Endothelial cell (in vitro differentiated cells): Measurements from ENCODE around the gene B4GALT2. TPM values are rescaled to one million over a fixed set of nuclear protein-coding genes. Genes with fewer than 3 reads are reported as not detected.
A peak's percentile ranks its signal among the peaks of the same experiment; 100 is the strongest.

Source experiments
- DNase-seq: peaks from one replicate; pipeline ENCODE4 v3.0.0; 2021; ENCODE audit warnings: low spot score
- H3K27ac Mint-ChIP-seq: one replicate; pipeline ENCODE4 v1.8.0; 2021; ENCODE audit warnings: mixed read lengths, inconsistent platforms; ENCODE audit not compliant: unreplicated experiment
- H3K27me3 Mint-ChIP-seq: one replicate; pipeline ENCODE4 v1.8.0; 2021; ENCODE audit warnings: mild to moderate bottlenecking, moderate library complexity, mixed read lengths, inconsistent platforms; ENCODE audit not compliant: unreplicated experiment
- H3K36me3 Mint-ChIP-seq: one replicate; pipeline ENCODE4 v1.8.0; 2021; ENCODE audit warnings: mild to moderate bottlenecking, low read depth, mixed read lengths, inconsistent platforms; ENCODE audit not compliant: unreplicated experiment
- H3K4me1 Mint-ChIP-seq: one replicate; pipeline ENCODE4 v1.8.0; 2021; ENCODE audit warnings: mild to moderate bottlenecking, mixed read lengths, inconsistent platforms; ENCODE audit not compliant: unreplicated experiment
- H3K4me3 Mint-ChIP-seq: one replicate; pipeline ENCODE4 v1.8.0; 2021; ENCODE audit warnings: mild to moderate bottlenecking, mixed read lengths, inconsistent platforms; ENCODE audit not compliant: unreplicated experiment
- H3K9me3 Mint-ChIP-seq: one replicate; pipeline ENCODE4 v1.8.0; 2021; ENCODE audit warnings: mixed read lengths, inconsistent platforms; ENCODE audit not compliant: unreplicated experiment
- total RNA-seq: library from RNA; stranded (reverse); fragmentation: NEBNext Ultra II Directional; extraction: Animal tissue kit (Norgen Biotek cat#: 25700); gene quantifications from one replicate; pipeline ENCODE4 v1.2.1, GENCODE V29; 2021; ENCODE audit not compliant: unreplicated experiment
- TF ChIP-seq, protein P1 (sequence below): fragments of 200-600 bp; sonication (generic); IDR thresholded peaks from one replicate; pipeline ENCODE4 v1.5.0; 2021; ENCODE audit warnings: antibody characterized with exemption; ENCODE audit not compliant: unreplicated experiment

Gene B4GALT2
- total RNA-seq, 1 donor from 2014 or later = 35.4 TPM

- Mint-ChIP-seq H3K4me1 (peaks cover 33% of the 10 kb centered on the region), H3K27ac (no peak overlapping the region), H3K4me3 (peak overlapping the region; percentile 94), H3K27me3 (peaks cover 31% of the 10 kb centered on the region), H3K9me3 (no peaks in the 10 kb centered on the region), H3K36me3 (peaks cover 33% of the 10 kb centered on the region)
- TF ChIP-seq, protein P1, sequence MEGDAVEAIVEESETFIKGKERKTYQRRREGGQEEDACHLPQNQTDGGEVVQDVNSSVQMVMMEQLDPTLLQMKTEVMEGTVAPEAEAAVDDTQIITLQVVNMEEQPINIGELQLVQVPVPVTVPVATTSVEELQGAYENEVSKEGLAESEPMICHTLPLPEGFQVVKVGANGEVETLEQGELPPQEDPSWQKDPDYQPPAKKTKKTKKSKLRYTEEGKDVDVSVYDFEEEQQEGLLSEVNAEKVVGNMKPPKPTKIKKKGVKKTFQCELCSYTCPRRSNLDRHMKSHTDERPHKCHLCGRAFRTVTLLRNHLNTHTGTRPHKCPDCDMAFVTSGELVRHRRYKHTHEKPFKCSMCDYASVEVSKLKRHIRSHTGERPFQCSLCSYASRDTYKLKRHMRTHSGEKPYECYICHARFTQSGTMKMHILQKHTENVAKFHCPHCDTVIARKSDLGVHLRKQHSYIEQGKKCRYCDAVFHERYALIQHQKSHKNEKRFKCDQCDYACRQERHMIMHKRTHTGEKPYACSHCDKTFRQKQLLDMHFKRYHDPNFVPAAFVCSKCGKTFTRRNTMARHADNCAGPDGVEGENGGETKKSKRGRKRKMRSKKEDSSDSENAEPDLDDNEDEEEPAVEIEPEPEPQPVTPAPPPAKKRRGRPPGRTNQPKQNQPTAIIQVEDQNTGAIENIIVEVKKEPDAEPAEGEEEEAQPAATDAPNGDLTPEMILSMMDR = no peak
- peak; percentile 33 for DNase-seq
Measured at GRCh38 chr1:43979528-43980254, 681 bp downstream of the B4GALT2 start.

DNA sequence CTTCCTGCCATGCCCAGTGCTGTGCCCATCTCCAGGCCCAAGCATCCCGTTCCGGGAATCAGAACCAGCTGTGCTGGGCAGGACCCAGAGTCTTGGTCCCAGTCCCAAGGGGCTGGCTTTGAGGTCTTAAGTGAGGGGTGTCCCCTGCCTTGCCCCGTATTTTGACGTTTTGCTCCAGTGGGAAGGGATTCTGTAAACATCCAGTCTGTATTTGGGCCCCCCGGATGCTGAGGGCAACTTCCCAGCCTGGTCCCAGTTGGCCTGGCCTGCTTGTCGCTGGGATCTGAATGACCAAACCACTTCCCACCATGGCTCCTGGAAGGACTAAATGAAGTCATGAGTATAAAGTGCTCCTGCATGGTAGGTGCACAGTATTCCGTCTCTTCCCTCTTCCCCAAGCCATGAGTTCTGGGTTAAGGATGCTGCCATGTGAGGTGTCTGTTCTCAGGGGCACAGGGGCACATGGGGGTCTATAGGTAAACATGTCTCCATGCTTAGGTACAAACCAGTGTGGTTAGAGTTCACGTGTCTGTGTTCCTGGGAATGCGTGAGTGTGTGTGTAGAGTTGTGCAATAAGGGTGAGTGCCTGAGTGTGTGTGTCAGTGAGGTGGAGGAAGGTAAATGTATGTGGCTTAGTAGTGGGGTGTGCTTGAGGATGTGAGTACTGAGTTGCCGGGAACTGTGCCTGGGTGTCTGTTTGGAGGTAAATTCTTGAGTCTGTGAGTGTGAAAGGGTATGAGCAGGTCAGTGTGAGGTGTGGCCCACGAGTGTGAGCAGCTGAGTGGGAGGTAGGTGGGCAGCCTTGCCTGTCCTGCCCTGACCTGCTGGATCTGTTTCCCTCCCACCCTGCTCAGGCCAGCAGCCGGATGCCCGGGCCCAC lies 1.5 kb downstream of the B4GALT2 start:
- Mint-ChIP-seq H3K27me3 (peaks cover 31% of the 10 kb centered on the region), H3K36me3 (peaks cover 36% of the 10 kb centered on the region), H3K9me3 (no peaks in the 10 kb centered on the region), H3K27ac (peak overlapping the region; percentile 34), H3K4me3 (peak overlapping the region; percentile 94), H3K4me1 (peaks cover 33% of the 10 kb centered on the region)
- DNase-seq = no peak
- TF ChIP-seq, protein P1 = no peak

DNA sequence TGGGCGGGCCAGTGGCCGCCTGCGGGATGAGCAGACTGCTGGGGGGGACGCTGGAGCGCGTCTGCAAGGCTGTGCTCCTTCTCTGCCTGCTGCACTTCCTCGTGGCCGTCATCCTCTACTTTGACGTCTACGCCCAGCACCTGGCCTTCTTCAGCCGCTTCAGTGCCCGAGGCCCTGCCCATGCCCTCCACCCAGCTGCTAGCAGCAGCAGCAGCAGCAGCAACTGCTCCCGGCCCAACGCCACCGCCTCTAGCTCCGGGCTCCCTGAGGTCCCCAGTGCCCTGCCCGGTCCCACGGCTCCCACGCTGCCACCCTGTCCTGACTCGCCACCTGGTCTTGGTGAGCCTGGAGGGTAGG lies 2.1 kb downstream of the B4GALT2 start:
- H3K27me3 Mint-ChIP-seq = peaks cover 26% of the 10 kb centered on the region
- no peak overlapping the region for H3K27ac Mint-ChIP-seq
- peaks cover 29% of the 10 kb centered on the region for H3K4me1 Mint-ChIP-seq
- TF ChIP-seq, protein P1 = no peak
- H3K4me3 Mint-ChIP-seq = no peak overlapping the region
- H3K9me3 Mint-ChIP-seq = no peaks in the 10 kb centered on the region
- H3K36me3 Mint-ChIP-seq = peaks cover 42% of the 10 kb centered on the region
- DNase-seq = no peak

DNA sequence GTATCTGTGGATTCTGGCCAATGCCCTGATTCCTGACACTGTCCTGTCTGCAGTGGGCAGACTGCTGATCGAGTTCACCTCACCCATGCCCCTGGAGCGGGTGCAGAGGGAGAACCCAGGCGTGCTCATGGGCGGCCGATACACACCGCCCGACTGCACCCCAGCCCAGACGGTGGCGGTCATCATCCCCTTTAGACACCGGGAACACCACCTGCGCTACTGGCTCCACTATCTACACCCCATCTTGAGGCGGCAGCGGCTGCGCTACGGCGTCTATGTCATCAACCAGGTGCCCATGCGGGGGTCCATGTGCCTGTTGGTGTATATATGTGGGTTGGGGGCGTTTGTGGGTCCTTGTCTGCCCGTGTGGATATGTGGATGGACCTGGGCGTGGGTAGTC lies 2.6 kb downstream of the B4GALT2 start:
- H3K27ac Mint-ChIP-seq = no peak overlapping the region
- peaks cover 38% of the 10 kb centered on the region for H3K36me3 Mint-ChIP-seq
- no peak overlapping the region for H3K4me3 Mint-ChIP-seq

More for the DNA sequence above, 2.6 kb downstream of the B4GALT2 start:
- H3K27me3 Mint-ChIP-seq = peaks cover 23% of the 10 kb centered on the region
- TF ChIP-seq, protein P1 = no peak
- no peaks in the 10 kb centered on the region for H3K9me3 Mint-ChIP-seq
- no peak for DNase-seq
- peaks cover 24% of the 10 kb centered on the region for H3K4me1 Mint-ChIP-seq
